GM12873 (cell line): Measurements from ENCODE around the gene MAPK10.

Experiments
- CTCF ChIP-seq: IDR thresholded peaks from 2 replicates; pipeline ENCODE4 v1.5.1; 2012; ENCODE audit warnings: low read depth, mild to moderate bottlenecking, moderate library complexity, low read length, control low read depth; ENCODE audit not compliant: insufficient read depth; ENCODE audit errors: missing control alignments

MAPK10 gene

DNA sequence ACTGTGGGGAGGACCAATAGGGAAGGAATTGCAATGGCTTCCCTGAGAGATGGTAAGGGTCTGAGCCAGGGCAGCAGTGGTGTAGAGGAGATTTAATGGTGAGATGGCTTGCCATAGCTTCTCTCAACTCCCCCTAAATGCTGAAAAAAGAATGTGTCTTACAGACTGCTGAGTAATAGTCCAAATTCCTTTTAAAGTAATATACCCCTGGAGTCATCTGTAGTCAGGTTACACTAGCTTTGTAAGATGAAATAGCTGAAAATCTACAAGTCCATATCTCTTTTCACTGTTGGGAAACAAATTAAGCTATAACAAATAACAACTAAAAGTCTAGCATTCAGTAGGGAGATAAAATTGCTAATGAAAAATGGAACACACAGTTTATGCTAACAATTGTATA lies 33.5 kb downstream of the MAPK10 start:
- no peak for TF ChIP-seq CTCF

GRCh38 chr4:86319390-86319789 lies 40.5 kb downstream of the MAPK10 start:
- TF ChIP-seq CTCF: no peak

GRCh38 chr4:86315579-86315978 lies 44.3 kb downstream of the MAPK10 start:
- no peak for TF ChIP-seq CTCF

DNA sequence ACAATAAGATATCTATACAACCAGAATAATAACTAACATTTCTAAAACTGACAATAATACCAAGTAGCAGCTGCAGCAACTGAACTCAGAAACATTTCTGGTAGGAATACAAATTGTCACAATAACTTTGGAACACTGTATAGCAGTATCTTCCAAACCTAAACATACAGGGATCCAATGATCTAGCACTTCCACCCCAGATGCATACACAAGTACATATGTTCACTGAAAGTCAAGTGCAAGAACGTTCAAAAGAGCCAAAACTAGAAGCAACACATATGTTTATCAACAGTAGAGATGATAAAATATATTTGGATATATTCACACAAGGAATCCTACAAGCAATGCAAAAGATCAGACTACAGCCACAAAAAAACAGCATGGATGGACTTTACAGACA lies 46.2 kb downstream of the MAPK10 start:
- no peak for TF ChIP-seq CTCF

- TF ChIP-seq CTCF: no peak
These were observed 52.4 kb downstream of the MAPK10 start for GRCh38 chr4:86307432-86307831.

- TF ChIP-seq CTCF: no peak
These were observed 53.0 kb downstream of the MAPK10 start for GRCh38 chr4:86306816-86307215.

GRCh38 chr4:86302830-86303229 lies 57.0 kb downstream of the MAPK10 start:
- no peak for TF ChIP-seq CTCF
